Omental fat pad (tissue), 4 donors: ENCODE data around the gene LDLRAD2. TPM values are rescaled to one million over a fixed set of nuclear protein-coding genes. Genes with fewer than 3 reads are reported as not detected.

Source experiments
- ATAC-seq: fragments of 150-250 bp; one replicate; pipeline ENCODE4 v1.9.1; 2016; ENCODE audit warnings: mild to moderate bottlenecking, moderate library complexity; ENCODE audit not compliant: low FRiP score
- DNase-seq: peaks from one replicate; pipeline ENCODE4 v3.0.0-alpha.2; 2019; ENCODE audit warnings: low spot score
- CTCF ChIP-seq, 3 donors: fragments of 450-650 bp; IDR thresholded peaks; one replicate each; pipeline ENCODE4 v1.5.1; 2016 to 2017; ENCODE audit warnings: antibody characterized with exemption in 3 of 3, mild to moderate bottlenecking in 3 of 3, moderate library complexity in 2 of 3
- total RNA-seq, 4 donors: library from RNA; depleted of rRNA; stranded (reverse); fragments of >200 nt; gene quantifications; one replicate each; pipeline ENCODE4 v1.1.0, GENCODE V29; 2016

Gene LDLRAD2
- total RNA-seq, 4 donors from 2014 or later: not detected

- ATAC-seq (no peak), DNase-seq (no peak)
- TF ChIP-seq CTCF (IDR thresholded peaks at IDR 0.05): no peak
Measured at GRCh38 chr1:21870611-21871010, 58.5 kb downstream of the LDLRAD2 start.

GRCh38 chr1:21871943-21872342 is 59.9 kb downstream of the LDLRAD2 start:
- ATAC-seq (no peak), DNase-seq (no peak)
- TF ChIP-seq CTCF (IDR thresholded peaks at IDR 0.05): no peak

- ATAC-seq (no peak), DNase-seq (no peak)
- TF ChIP-seq CTCF (IDR thresholded peaks at IDR 0.05): no peak
Measured at GRCh38 chr1:21872445-21873079, 60.5 kb downstream of the LDLRAD2 start.

- TF ChIP-seq CTCF (IDR thresholded peaks at IDR 0.05): no peak
- ATAC-seq (no peak), DNase-seq (no peak)
Measured at GRCh38 chr1:21873174-21873573, 61.1 kb downstream of the LDLRAD2 start.

- ATAC-seq: no peak
- DNase-seq: no peak
- TF ChIP-seq CTCF (IDR thresholded peaks at IDR 0.05): no peak
Measured at GRCh38 chr1:21873761-21874160, 61.7 kb downstream of the LDLRAD2 start.

- no peak for TF ChIP-seq CTCF (IDR thresholded peaks at IDR 0.05)
- ATAC-seq (no peak), DNase-seq (no peak)
Measured at GRCh38 chr1:21874328-21874727, 62.3 kb downstream of the LDLRAD2 start.

Other genes starting within 250 kb of the LDLRAD2 start
- gene RAP1GAP, start 142.9 kb upstream of the LDLRAD2 start, total RNA-seq: under 1 TPM in 3 of 4 donors, not detected in 1; 0.36 to 0.74 (median 0.38) TPM
- gene USP48, start 29.1 kb upstream of the LDLRAD2 start, total RNA-seq: 10 to 100 TPM; 30.5 to 49.8 (median 39.5) TPM
- 100 to 1,000 TPM in 3 of 4 donors, 10 to 100 TPM in 1; 66.0 to 496 (median 198) TPM for gene HSPG2, start 125.0 kb downstream of the LDLRAD2 start, total RNA-seq
- gene CELA3B, start 164.8 kb downstream of the LDLRAD2 start, total RNA-seq: 1 to 10 TPM in 1 of 4 donors, not detected in 3; 2.0 TPM
- gene CELA3A, start 189.4 kb downstream of the LDLRAD2 start, total RNA-seq: 1 to 10 TPM in 1 of 4 donors, under 1 TPM in 1, not detected in 2; 0.74 to 2.4 TPM
- gene CDC42, start 240.4 kb downstream of the LDLRAD2 start, total RNA-seq: 100 to 1,000 TPM; 186 to 260 (median 205) TPM